22Rv1 (cell line): ENCODE data around the gene DIABLO.

Experiments
- CTCF ChIP-seq: fragments of 450-650 bp; IDR thresholded peaks from 2 replicates; pipeline ENCODE4 v1.5.1; 2017; ENCODE audit warnings: mild to moderate bottlenecking
- ZFX ChIP-seq: fragments of 450-650 bp; IDR thresholded peaks from 2 replicates; pipeline ENCODE4 v1.6.1; 2017; ENCODE audit warnings: antibody characterized with exemption, borderline replicate concordance

GRCh38 chr12:122172262-122172939 lies 53.5 kb downstream of the DIABLO start:
- no peak for TF ChIP-seq CTCF
- TF ChIP-seq ZFX: no peak
